Uterus (tissue), 2 donors: ENCODE data around the gene CMTM3.

ENCODE experiments used
- CTCF ChIP-seq, 4 experiments: fragments of 200-600 bp in 2 of 4; fragments of 450-650 bp in 2 of 4; sonication (generic) in 2 of 4; IDR thresholded peaks; one replicate each; pipeline ENCODE4 v1.5.1; 2016 to 2019; ENCODE audit warnings: antibody characterized with exemption in 4 of 4, mild to moderate bottlenecking in 2 of 4, moderate library complexity in 1 of 4
- POLR2A ChIP-seq, 2 donors: fragments of 450-650 bp; IDR thresholded peaks; one replicate each; pipeline ENCODE4 v1.6.1; 2016; ENCODE audit warnings: antibody characterized with exemption in 2 of 2, mild to moderate bottlenecking in 1 of 2, moderate library complexity in 1 of 2

GRCh38 chr16:66563574-66564334, 40.8 kb upstream of the CMTM3 start:
- TF ChIP-seq CTCF (IDR thresholded peaks at IDR 0.05) (no peak), POLR2A (IDR thresholded peaks at IDR 0.05) (no peak)
